ENCODE data around the gene CITED2. TPM values are rescaled to one million over a fixed set of nuclear protein-coding genes. Genes with fewer than 3 reads are reported as not detected.
"Not testable (repeated sequence)": the region's sequence is repeated elsewhere in the genome, so short reads cannot be mapped to it uniquely, and the experiment has no call there.

Gene CITED2
- total RNA-seq, 1 donor from 2014 or later: 72.4 TPM

DNA sequence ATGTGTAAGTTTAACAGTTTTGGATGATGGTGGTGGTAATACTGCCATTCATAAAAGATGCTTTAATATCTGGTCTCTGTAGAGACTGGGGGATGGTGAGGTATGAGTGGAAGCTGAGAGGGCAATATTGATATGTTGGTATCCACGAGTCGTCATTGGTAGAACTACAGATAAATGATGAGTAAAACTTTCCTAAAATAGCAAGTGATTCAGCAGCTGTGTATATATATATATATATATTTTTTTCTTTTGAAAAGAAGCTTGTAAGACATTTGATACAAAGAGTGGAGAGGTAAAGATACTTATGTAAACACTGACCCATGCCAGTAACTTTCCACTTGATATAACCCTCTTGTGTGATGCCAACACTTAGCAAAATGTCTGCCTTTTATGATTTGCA is 41.7 kb upstream of the CITED2 start:
- TF ChIP-seq, protein P1, sequence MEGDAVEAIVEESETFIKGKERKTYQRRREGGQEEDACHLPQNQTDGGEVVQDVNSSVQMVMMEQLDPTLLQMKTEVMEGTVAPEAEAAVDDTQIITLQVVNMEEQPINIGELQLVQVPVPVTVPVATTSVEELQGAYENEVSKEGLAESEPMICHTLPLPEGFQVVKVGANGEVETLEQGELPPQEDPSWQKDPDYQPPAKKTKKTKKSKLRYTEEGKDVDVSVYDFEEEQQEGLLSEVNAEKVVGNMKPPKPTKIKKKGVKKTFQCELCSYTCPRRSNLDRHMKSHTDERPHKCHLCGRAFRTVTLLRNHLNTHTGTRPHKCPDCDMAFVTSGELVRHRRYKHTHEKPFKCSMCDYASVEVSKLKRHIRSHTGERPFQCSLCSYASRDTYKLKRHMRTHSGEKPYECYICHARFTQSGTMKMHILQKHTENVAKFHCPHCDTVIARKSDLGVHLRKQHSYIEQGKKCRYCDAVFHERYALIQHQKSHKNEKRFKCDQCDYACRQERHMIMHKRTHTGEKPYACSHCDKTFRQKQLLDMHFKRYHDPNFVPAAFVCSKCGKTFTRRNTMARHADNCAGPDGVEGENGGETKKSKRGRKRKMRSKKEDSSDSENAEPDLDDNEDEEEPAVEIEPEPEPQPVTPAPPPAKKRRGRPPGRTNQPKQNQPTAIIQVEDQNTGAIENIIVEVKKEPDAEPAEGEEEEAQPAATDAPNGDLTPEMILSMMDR (IDR thresholded peaks at IDR 0.05; ENCODE audit: unreplicated experiment): no peak
- H3K27ac Mint-ChIP-seq (ENCODE audit: unreplicated experiment): no peak overlapping the region
- DNase-seq (ENCODE audit: low spot score): no peak
- H3K27me3 Mint-ChIP-seq (ENCODE audit: unreplicated experiment): no peaks in the 10 kb centered on the region
- peaks cover 5% of the 10 kb centered on the region for H3K4me1 Mint-ChIP-seq (ENCODE audit: unreplicated experiment)
- no peaks in the 10 kb centered on the region for H3K9me3 Mint-ChIP-seq (ENCODE audit: unreplicated experiment)
- H3K36me3 Mint-ChIP-seq (ENCODE audit: low read depth, unreplicated experiment): no peaks in the 10 kb centered on the region
- no peak overlapping the region for H3K4me3 Mint-ChIP-seq (ENCODE audit: unreplicated experiment)

DNA sequence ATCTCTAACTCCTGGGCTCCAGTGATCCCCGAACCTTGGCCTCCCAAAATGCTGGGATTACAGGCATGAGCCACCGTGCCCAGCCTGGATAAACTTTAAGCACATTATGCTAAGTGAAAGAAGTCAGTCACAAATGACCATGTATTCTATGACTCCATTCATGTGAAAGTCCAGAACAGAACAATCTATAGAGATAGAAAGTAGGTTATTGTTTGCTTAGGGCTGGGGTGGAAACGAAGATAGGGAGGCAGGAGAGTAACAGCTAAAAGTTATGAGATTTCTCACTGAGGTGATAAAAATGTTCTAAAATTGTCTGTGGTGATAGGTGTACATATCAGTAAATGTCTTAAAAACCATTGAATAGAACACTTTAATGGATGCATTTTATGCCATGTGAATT is 40.9 kb upstream of the CITED2 start:
- H3K4me3 Mint-ChIP-seq (ENCODE audit: unreplicated experiment): no peak overlapping the region
- H3K27ac Mint-ChIP-seq (ENCODE audit: unreplicated experiment): no peak overlapping the region

DNA sequence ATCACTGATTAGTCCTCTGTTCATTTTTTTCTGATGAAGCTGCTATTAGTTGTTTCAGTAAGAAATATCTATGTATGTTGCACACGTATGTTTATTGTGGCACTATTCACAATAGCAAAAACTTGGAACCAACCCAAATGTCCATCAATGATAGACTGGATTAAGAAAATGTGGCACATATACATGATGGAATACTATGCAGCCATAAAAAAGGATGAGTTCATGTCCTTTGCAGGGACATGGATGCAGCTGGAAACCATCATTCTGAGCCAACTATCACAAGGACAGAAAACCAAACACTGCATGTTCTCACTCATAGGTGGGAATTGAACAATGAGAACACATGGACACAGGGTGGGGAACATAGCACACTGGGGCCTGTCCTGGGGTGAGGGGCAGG is 37.7 kb upstream of the CITED2 start:
- H3K27ac Mint-ChIP-seq (ENCODE audit: unreplicated experiment); H3K9me3 Mint-ChIP-seq (ENCODE audit: unreplicated experiment); H3K36me3 Mint-ChIP-seq (ENCODE audit: low read depth, unreplicated experiment); H3K27me3 Mint-ChIP-seq (ENCODE audit: unreplicated experiment); DNase-seq (ENCODE audit: low spot score); H3K4me3 Mint-ChIP-seq (ENCODE audit: unreplicated experiment): not testable (repeated sequence)
- H3K4me1 Mint-ChIP-seq (ENCODE audit: unreplicated experiment): peaks cover 18% of the 10 kb centered on the region

More for the DNA sequence above, 40.9 kb upstream of the CITED2 start:
- Mint-ChIP-seq H3K4me1 (ENCODE audit: unreplicated experiment) (peaks cover 5% of the 10 kb centered on the region), H3K9me3 (ENCODE audit: unreplicated experiment) (no peaks in the 10 kb centered on the region), H3K27me3 (ENCODE audit: unreplicated experiment) (no peaks in the 10 kb centered on the region), H3K36me3 (ENCODE audit: low read depth, unreplicated experiment) (no peaks in the 10 kb centered on the region)
- no peak for DNase-seq (ENCODE audit: low spot score)
- TF ChIP-seq, protein P1 (IDR thresholded peaks at IDR 0.05; ENCODE audit: unreplicated experiment): no peak

DNA sequence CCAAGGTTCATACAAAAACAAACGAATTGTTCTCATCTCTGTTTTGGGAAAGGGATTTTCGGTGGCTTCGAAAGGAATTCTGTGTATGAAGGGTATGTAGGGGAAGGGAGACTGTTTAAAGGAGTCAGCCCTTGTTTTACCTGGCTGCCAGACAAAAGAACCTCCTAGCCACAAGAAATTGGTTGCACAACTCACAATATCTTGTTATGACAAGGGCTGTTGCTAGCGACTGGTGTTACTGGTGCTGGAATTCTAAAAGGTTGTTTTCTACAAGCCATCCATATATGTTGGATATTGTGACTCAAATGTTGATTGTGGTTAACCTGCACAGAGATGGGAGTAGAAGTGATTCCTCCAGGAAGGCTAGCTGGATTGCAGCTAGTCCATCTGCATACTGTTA is 34.6 kb upstream of the CITED2 start:
- no peak overlapping the region for H3K4me3 Mint-ChIP-seq (ENCODE audit: unreplicated experiment)
- no peak for DNase-seq (ENCODE audit: low spot score)
- H3K36me3 Mint-ChIP-seq (ENCODE audit: low read depth, unreplicated experiment): no peaks in the 10 kb centered on the region
- H3K4me1 Mint-ChIP-seq (ENCODE audit: unreplicated experiment): peaks cover 26% of the 10 kb centered on the region
- H3K27ac Mint-ChIP-seq (ENCODE audit: unreplicated experiment): no peak overlapping the region
- H3K27me3 Mint-ChIP-seq (ENCODE audit: unreplicated experiment): no peaks in the 10 kb centered on the region
- H3K9me3 Mint-ChIP-seq (ENCODE audit: unreplicated experiment): no peaks in the 10 kb centered on the region
- TF ChIP-seq, protein P1 (IDR thresholded peaks at IDR 0.05; ENCODE audit: unreplicated experiment): no peak

DNA sequence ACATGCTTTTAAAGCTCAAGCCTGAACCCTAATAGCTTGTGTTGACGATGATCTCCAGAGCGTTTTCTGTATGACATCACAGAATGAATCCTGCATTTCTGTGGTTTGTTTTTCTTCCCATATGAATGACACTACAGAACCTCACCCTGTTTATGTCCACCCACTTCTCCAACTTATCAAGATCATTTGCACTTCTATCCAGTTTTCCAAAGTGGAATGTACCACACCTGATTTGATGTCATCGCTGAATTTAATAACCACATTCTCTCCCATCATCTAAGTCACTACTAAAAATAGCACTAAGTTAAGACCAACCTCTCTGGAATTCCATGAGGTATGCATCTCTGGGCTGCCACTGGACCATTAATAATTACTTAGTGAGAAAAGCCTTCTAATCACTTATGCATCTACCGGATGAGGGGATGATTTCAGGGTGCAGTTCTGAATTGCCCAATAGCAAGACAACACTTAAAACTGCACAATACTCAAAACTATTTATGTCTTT is 33.3 kb upstream of the CITED2 start:
- H3K9me3 Mint-ChIP-seq (ENCODE audit: unreplicated experiment): no peaks in the 10 kb centered on the region
- H3K4me1 Mint-ChIP-seq (ENCODE audit: unreplicated experiment): peaks cover 26% of the 10 kb centered on the region
- TF ChIP-seq, protein P1 (IDR thresholded peaks at IDR 0.05; ENCODE audit: unreplicated experiment): no peak
- no peaks in the 10 kb centered on the region for H3K36me3 Mint-ChIP-seq (ENCODE audit: low read depth, unreplicated experiment)
- H3K4me3 Mint-ChIP-seq (ENCODE audit: unreplicated experiment): no peak overlapping the region
- DNase-seq (ENCODE audit: low spot score): no peak
- H3K27me3 Mint-ChIP-seq (ENCODE audit: unreplicated experiment): no peaks in the 10 kb centered on the region
- no peak overlapping the region for H3K27ac Mint-ChIP-seq (ENCODE audit: unreplicated experiment)
